GDM1 (cell line): ENCODE results near the gene ITK.

ENCODE experiments used
- DNase-seq: peaks from one replicate; lab custom pipeline; 2025; lab: John Stamatoyannopoulos, UW

ITK gene

DNA sequence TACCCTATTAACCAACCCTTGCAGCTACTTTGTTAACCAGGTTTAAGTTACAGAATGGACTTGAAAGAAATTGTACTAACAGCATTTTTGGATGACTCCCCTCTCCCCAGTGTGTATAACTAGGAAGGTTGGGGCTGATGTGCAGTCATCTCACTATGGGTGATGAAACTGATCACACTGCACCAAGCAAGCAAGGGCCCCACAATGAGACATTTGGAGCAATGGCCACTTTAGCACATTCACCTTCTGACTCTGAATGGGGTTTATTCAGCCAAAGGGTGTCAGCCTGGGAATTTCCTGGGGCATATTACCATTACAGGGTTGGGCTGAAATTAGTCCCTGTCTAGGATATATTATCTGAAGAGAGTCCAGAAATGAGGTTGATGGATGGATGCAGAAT is 66.6 kb downstream of the ITK start:
- no peak for DNase-seq

DNA sequence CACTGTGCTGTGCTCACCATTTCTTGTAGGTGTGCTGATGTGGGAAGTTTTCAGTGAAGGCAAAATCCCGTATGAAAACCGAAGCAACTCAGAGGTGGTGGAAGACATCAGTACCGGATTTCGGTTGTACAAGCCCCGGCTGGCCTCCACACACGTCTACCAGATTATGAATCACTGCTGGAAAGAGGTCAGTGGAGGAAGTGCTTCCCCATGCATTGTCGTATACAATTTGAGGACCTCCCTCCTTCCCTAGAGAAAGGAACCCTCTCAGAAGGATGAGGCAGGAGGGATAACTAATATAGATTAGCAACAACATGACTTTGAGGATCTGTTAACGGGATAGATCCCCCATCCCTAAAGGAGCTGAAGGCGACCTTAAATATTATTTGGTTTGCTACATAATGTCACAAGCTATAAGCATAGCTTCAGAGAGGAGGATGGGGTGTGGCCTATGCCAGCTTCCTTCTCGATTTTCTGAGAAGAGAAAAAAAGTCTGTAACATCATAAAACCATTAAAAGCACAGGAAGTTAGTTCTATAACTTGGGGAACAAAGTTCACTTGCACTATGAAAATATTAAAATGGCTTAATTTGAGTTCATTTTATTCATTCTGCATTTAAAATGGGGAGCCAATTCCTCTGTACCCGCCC is 68.3 kb downstream of the ITK start:
- DNase-seq, result no peak

GRCh38 chr5:157252711-157253465 is 72.2 kb downstream of the ITK start:
- DNase-seq, result peak; percentile 26

- DNase-seq, result peak; percentile 9
Measured at GRCh38 chr5:157253547-157253946, 72.9 kb downstream of the ITK start.

- DNase-seq, result no peak
Measured at GRCh38 chr5:157258450-157258849, 77.8 kb downstream of the ITK start.

- no peak for DNase-seq
Measured at GRCh38 chr5:157259699-157260098, 79.1 kb downstream of the ITK start.

- peak; percentile 21 for DNase-seq
Measured at GRCh38 chr5:157263496-157264090, 83.0 kb downstream of the ITK start.

GRCh38 chr5:157265714-157266285 is 85.2 kb downstream of the ITK start, which contains the start of gene CYFIP2:
Gene CYFIP2, plus strand, starts transcription at chr5:157266123. Its CDS starts 19,239 bp downstream, at chr5:157285362.
- peak; percentile 61 for DNase-seq

- DNase-seq, result peak; percentile 8
Measured at GRCh38 chr5:157266286-157267007, 85.8 kb downstream of the ITK start.

DNA sequence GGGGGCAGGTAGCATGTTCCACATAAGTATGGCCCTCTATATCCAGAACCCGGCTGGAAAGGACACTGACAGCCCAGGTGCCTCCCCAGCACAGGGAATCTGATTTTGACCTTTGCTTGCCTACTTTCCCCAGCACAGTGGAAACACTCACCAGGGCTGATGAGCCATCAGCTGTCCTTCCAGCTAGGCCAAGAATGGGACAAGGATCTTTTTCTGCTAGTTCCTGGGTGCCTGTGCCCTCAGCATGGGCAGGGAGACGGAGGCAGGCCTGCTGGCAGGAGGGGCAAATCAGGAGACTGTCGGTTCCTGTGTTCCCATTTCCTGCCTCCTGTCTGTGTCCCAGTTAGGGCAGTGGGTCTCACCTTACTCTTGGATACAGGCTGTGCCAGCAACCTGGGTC is 86.4 kb downstream of the ITK start:
- DNase-seq, result no peak

GRCh38 chr5:157267761-157268480 is 87.3 kb downstream of the ITK start:
- no peak for DNase-seq

GRCh38 chr5:157269165-157269671 is 88.6 kb downstream of the ITK start:
- no peak for DNase-seq

DNA sequence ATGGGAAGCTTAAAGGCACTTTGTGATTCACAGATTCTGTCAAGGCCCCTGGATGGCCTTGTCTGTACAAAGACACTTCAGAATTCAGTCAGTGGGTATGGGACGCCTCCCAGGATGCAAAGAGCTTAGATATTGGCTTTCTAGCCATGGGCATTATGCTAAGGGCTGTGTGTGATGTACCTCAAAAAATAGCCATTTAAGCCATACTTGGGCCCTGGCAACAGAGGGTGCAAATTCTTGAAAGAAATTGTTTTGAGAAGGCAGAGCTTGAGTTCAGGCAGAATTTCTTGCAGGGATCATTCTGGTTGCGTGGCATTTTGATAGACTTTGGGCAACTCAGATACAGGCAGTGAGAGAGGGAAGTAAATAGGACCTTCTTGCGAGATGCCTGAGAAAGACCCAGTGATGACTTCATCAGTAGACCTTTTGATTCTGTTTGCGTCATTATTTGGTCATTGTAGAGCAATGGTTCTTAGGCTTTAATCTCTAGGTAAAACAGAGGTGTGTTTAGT is 89.2 kb downstream of the ITK start:
- no peak for DNase-seq

GRCh38 chr5:157270771-157271170 is 90.1 kb downstream of the ITK start:
- no peak for DNase-seq

GRCh38 chr5:157271740-157272271 is 91.2 kb downstream of the ITK start:
- DNase-seq, result peak; percentile 76

GRCh38 chr5:157273131-157273556 is 92.5 kb downstream of the ITK start:
- DNase-seq, result no peak

DNA sequence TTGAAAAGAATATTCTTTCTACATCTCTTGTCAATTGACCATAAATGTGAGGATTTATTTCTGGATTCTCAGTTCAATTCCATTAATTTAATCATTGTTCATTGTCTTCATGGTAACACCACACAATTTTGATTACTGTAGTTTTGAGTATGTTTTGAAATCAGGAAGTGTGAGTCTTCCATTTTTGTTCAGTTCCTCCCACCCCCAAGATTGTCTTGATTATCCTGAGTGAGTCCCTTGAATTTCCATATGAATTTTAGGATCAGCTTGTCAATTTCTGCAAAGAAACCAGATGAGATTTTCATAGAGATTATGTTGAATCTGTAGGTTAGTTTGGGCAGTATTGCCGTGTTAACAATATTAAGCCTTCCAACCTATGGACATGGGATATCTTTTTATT is 94.8 kb downstream of the ITK start:
- DNase-seq, result no peak

GRCh38 chr5:157278319-157279037 is 97.8 kb downstream of the ITK start:
- DNase-seq, result no peak

- no peak for DNase-seq
Measured at GRCh38 chr5:157279605-157280239, 99.1 kb downstream of the ITK start.

DNA sequence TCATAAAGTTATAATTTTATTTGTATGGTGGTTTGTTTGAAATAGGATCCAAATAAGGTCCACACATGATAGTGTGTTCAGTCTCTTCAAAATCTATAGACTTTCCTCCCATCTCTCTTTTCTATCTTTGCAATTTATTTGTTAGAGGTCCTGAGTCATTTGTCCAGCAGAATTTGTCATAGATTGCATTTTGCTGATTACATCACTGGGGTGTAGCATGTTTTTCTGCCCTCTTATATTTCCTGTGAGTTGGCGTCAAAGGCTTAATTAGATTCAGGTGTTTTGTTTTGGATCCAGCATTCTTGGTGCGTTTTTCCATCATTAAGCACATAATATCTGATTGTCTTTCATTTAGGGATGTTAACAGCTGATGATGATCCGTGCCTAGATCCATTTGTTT is 100.3 kb downstream of the ITK start:
- no peak for DNase-seq
